Keratinocyte (primary cell): ENCODE measurements around the gene EIF3A.

ENCODE experiments used
- EZH2 ChIP-seq: IDR thresholded peaks from one replicate; pipeline ENCODE4 v1.6.1; 2012; ENCODE audit warnings: inconsistent platforms, mild to moderate bottlenecking, low read length, moderate library complexity
- TF ChIP-seq, protein P1 (sequence below), 3 experiments: IDR thresholded peaks in 1 of 3; conservative IDR thresholded peaks in 1 of 3; optimal IDR thresholded peaks in 1 of 3; 2 replicates in 2 of 3; 3 replicates in 1 of 3; pipeline versions ENCODE3 to v1.5.1; 2011; ENCODE audit warnings: low read length in 3 of 3, mild to moderate bottlenecking in 3 of 3, moderate library complexity in 2 of 3, control low read depth in 1 of 3, inconsistent platforms in 1 of 3; ENCODE audit not compliant: insufficient read depth in 2 of 3; ENCODE audit errors: extremely low read depth in 1 of 3

DNA sequence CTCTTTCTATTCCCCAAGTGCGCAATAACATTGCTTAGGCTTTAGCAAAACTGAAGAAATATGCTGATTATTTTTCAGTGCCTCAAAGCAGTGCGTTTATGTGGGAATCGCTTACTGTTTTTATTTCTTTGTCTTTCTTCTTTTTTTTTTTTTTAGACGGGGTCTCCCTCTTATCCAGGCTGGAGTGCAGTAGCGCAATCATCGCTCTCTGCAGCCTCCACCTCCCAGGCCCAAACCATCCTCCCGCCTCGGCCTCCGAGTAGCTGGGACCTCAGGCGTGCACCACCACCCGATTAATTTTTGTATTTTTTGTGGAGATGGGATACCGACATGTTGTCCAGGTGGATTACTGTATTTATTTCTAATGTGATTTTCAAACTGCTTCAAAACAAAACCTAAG is 24.5 kb upstream of the EIF3A start:
- TF ChIP-seq, protein P1, sequence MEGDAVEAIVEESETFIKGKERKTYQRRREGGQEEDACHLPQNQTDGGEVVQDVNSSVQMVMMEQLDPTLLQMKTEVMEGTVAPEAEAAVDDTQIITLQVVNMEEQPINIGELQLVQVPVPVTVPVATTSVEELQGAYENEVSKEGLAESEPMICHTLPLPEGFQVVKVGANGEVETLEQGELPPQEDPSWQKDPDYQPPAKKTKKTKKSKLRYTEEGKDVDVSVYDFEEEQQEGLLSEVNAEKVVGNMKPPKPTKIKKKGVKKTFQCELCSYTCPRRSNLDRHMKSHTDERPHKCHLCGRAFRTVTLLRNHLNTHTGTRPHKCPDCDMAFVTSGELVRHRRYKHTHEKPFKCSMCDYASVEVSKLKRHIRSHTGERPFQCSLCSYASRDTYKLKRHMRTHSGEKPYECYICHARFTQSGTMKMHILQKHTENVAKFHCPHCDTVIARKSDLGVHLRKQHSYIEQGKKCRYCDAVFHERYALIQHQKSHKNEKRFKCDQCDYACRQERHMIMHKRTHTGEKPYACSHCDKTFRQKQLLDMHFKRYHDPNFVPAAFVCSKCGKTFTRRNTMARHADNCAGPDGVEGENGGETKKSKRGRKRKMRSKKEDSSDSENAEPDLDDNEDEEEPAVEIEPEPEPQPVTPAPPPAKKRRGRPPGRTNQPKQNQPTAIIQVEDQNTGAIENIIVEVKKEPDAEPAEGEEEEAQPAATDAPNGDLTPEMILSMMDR (optimal IDR thresholded peaks at IDR 0.05 in 1 of 3, IDR thresholded peaks at IDR 0.05 in 1 of 3, conservative IDR thresholded peaks at IDR 0.05 in 1 of 3; ENCODE audit: extremely low read depth in 1 of 3, insufficient read depth in 2 of 3, low read length in 3 of 3): no peak
- no peak for TF ChIP-seq EZH2
